GM19438 (cell line): ENCODE data around the gene RAB42.
"Not testable (repeated sequence)": the region's sequence is repeated elsewhere in the genome, so short reads cannot be mapped to it uniquely, and the experiment has no call there.

Experiments used
- ATAC-seq: cut with Tn5 transposase; IDR thresholded peaks from one replicate; pipeline ENCODE4 v1.9.1; 2021; ENCODE audit warnings: low read depth; ENCODE audit not compliant: unreplicated experiment

RAB42 gene

GRCh38 chr1:28591708-28592320, at the start of gene RAB42:
Gene RAB42 (plus strand): TSS chr1:28592265. CDS start chr1:28592512, 247 bp downstream.
- ATAC-seq = peak; percentile 54

GRCh38 chr1:28545246-28545628, 46.8 kb upstream of the RAB42 start:
- no peak for ATAC-seq

GRCh38 chr1:28548318-28548717, 43.7 kb upstream of the RAB42 start:
- ATAC-seq = no peak

- no peak for ATAC-seq
Measured at GRCh38 chr1:28551381-28551780, 40.7 kb upstream of the RAB42 start.

GRCh38 chr1:28552758-28553663, 39.1 kb upstream of the RAB42 start, which contains the start of gene TRNAU1AP:
Gene TRNAU1AP (plus strand): TSS chr1:28553085. CDS start chr1:28553111, 26 bp downstream.
- peak; percentile 87 for ATAC-seq

GRCh38 chr1:28560886-28561285, 31.2 kb upstream of the RAB42 start:
- no peak for ATAC-seq

- ATAC-seq = no peak
Measured at GRCh38 chr1:28564310-28564709, 27.8 kb upstream of the RAB42 start.

- no peak for ATAC-seq
Measured at GRCh38 chr1:28565040-28565439, 27.0 kb upstream of the RAB42 start.

- ATAC-seq = no peak
Measured at GRCh38 chr1:28565726-28566125, 26.3 kb upstream of the RAB42 start.

GRCh38 chr1:28566931-28567330, 25.1 kb upstream of the RAB42 start:
- ATAC-seq = no peak

- ATAC-seq = no peak
Measured at GRCh38 chr1:28571911-28572310, 20.2 kb upstream of the RAB42 start.

GRCh38 chr1:28572891-28573290, 19.2 kb upstream of the RAB42 start:
- not testable (repeated sequence) for ATAC-seq

GRCh38 chr1:28573564-28573963, 18.5 kb upstream of the RAB42 start:
- ATAC-seq = no peak

GRCh38 chr1:28577052-28577678, 14.9 kb upstream of the RAB42 start:
- ATAC-seq = no peak

- ATAC-seq = no peak
Measured at GRCh38 chr1:28577738-28578536, 14.1 kb upstream of the RAB42 start.

- no peak for ATAC-seq
Measured at GRCh38 chr1:28578696-28579218, 13.3 kb upstream of the RAB42 start.

- no peak for ATAC-seq
Measured at GRCh38 chr1:28579401-28579800, 12.7 kb upstream of the RAB42 start.

- ATAC-seq = peak; percentile 7
Measured at GRCh38 chr1:28580722-28581530, 11.1 kb upstream of the RAB42 start.

- ATAC-seq = peak; percentile 80
Measured at GRCh38 chr1:28581531-28582247, 10.4 kb upstream of the RAB42 start.
